ENCODE data around the gene DDAH2.
A peak's percentile ranks its signal among the peaks of the same experiment; 100 is the strongest.

Gene DDAH2

DNA sequence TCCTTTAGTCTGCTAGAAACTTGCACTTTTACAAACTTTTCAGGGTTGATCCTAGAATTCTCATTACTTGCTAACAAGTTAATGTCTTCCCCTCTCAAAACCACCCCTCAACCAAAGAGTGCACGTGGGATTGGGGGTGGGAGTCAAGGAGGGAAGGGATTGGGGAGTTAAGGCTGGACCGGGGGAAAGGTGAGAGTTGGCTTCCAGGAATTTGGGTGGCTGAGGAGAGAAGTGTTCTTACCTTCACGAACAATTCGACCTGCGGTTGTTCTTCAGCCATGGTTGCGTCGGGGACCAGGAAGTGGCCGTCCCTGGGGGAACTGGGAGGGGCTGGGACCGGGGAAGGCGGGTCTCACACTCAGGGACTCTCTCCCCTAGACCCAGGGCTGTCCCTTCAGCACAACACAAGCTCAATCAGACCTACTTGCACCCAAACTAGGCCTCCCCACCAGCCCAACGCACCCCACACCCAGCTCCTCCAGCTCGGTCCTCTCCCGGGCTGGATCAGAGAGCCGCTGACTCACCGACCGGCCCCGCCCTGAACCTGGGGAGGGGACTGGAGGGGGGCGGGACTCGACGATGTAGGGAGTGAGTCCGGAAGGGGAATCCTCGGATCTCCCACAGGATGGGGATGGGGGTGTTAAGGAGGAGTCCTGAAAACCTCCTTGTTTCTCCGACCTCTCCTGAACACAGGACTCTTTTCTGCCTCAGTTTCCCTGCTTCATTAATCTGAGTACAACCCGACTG, 7.1 kb upstream of the DDAH2 start, which contains the start of gene CLIC1:
Gene CLIC1 (minus strand): TSS at position 510 of the 747 bp plus-strand sequence. CDS start 230 bp downstream, at position 280.
- TF ChIP-seq POLR2AphosphoS5 (IDR thresholded peaks at IDR 0.05; ENCODE audit: low read depth, low read length) (peak; percentile 94), REST (IDR thresholded peaks at IDR 0.05; ENCODE audit: insufficient read depth in 1 of 2, low read depth in 2 of 2, low read length in 2 of 2) (no peak), TAF1 (IDR thresholded peaks at IDR 0.05; ENCODE audit: borderline replicate concordance, insufficient read depth, low read length) (peak; percentile 76; the same call in 1 of the 2 replicates), SIN3A (IDR thresholded peaks at IDR 0.05; ENCODE audit: borderline replicate concordance, insufficient read depth, low read length) (0 out of 2 replicates have a peak, but pooled peaks have one; percentile 2), FOXP2 (optimal IDR thresholded peaks at IDR 0.05; ENCODE audit: borderline replicate concordance, extremely low read depth, extremely low read length, insufficient read depth) (no peak)

- TF ChIP-seq REST (IDR thresholded peaks at IDR 0.05; ENCODE audit: insufficient read depth in 1 of 2, low read depth in 2 of 2, low read length in 2 of 2), result no peak
- peak; percentile 74; the same call in 1 of the 2 replicates for TF ChIP-seq TAF1 (IDR thresholded peaks at IDR 0.05; ENCODE audit: borderline replicate concordance, insufficient read depth, low read length)
- peak; percentile 36 for TF ChIP-seq POLR2AphosphoS5 (IDR thresholded peaks at IDR 0.05; ENCODE audit: low read depth, low read length)
- TF ChIP-seq FOXP2 (optimal IDR thresholded peaks at IDR 0.05; ENCODE audit: borderline replicate concordance, extremely low read depth, extremely low read length, insufficient read depth), result peak; percentile 74
- peak; percentile 98; the same call in 1 of the 2 replicates for TF ChIP-seq SIN3A (IDR thresholded peaks at IDR 0.05; ENCODE audit: borderline replicate concordance, insufficient read depth, low read length)
Observed at GRCh38 chr6:31734821-31735406, 5.8 kb upstream of the DDAH2 start.

GRCh38 chr6:31734247-31734820, 5.2 kb upstream of the DDAH2 start:
- TF ChIP-seq POLR2AphosphoS5 (IDR thresholded peaks at IDR 0.05; ENCODE audit: low read depth, low read length) (no peak), SIN3A (IDR thresholded peaks at IDR 0.05; ENCODE audit: borderline replicate concordance, insufficient read depth, low read length) (no peak; the same call in 1 of the 2 replicates), TAF1 (IDR thresholded peaks at IDR 0.05; ENCODE audit: borderline replicate concordance, insufficient read depth, low read length) (no peak)

DNA sequence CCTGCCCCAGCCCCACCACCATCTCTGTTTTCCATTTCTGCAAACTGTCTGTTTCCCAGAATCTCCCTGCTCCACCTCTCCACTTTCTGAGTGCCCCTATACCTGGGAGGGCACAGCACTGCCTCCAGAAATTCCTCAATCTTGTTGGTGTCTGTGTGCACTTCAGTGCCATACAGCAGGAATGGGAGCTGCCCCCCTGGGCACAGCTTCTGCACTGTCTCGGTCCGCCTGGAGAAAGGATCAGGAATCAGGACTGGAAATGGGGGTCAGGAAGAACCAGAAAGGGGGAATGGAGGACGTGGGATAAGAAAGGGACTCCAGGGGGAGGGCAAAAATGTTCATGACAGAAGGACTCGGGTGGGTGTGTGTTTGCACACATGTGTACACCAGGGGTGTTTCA, 4.6 kb upstream of the DDAH2 start:
- TF ChIP-seq TAF1 (IDR thresholded peaks at IDR 0.05; ENCODE audit: borderline replicate concordance, insufficient read depth, low read length) (no peak), SIN3A (IDR thresholded peaks at IDR 0.05; ENCODE audit: borderline replicate concordance, insufficient read depth, low read length) (no peak), REST (IDR thresholded peaks at IDR 0.05; ENCODE audit: insufficient read depth in 1 of 2, low read depth in 2 of 2, low read length in 2 of 2) (no peak), POLR2AphosphoS5 (IDR thresholded peaks at IDR 0.05; ENCODE audit: low read depth, low read length) (no peak), FOXP2 (optimal IDR thresholded peaks at IDR 0.05; ENCODE audit: borderline replicate concordance, extremely low read depth, extremely low read length, insufficient read depth) (no peak)

- TF ChIP-seq POLR2AphosphoS5 (IDR thresholded peaks at IDR 0.05; ENCODE audit: low read depth, low read length) (no peak), SIN3A (IDR thresholded peaks at IDR 0.05; ENCODE audit: borderline replicate concordance, insufficient read depth, low read length) (no peak), REST (IDR thresholded peaks at IDR 0.05; ENCODE audit: insufficient read depth in 1 of 2, low read depth in 2 of 2, low read length in 2 of 2) (no peak), FOXP2 (optimal IDR thresholded peaks at IDR 0.05; ENCODE audit: borderline replicate concordance, extremely low read depth, extremely low read length, insufficient read depth) (no peak), TAF1 (IDR thresholded peaks at IDR 0.05; ENCODE audit: borderline replicate concordance, insufficient read depth, low read length) (no peak)
Observed at GRCh38 chr6:31732029-31732428, 2.9 kb upstream of the DDAH2 start.
